PC-9 (cell line): Measurements from ENCODE around the gene CNTNAP2. TPM values are rescaled to one million over a fixed set of nuclear protein-coding genes. Genes with fewer than 3 reads are reported as not detected.

ENCODE experiments used
- BruUV-seq: library from RNA; stranded (reverse); fragments of 400-500 nt; replicated peaks from 2 replicates; lab custom pipeline; 2021; lab: Mats Ljungman, UMichigan
- CTCF ChIA-PET: fragments of 300-600 bp; sonication (Branson Sonifier 250); formaldehyde crosslinking; loops from one replicate; lab custom pipeline; 2022; ENCODE audit warnings: antibody characterized with exemption; lab: Charles Lee
- POLR2A ChIA-PET: fragments of 300-600 bp; sonication (Branson Sonifier 250); formaldehyde crosslinking; loops from one replicate; lab custom pipeline; 2022; ENCODE audit warnings: antibody characterized with exemption; ENCODE audit not compliant: unreplicated experiment; lab: Charles Lee
- DNase-seq, 2 experiments: peaks; one replicate each; pipeline versions ENCODE4 v3.0.0 to v3.0.0-alpha.2; 2015 to 2022; ENCODE audit warnings: mixed read lengths in 1 of 2
- H2AFZ ChIP-seq: fragments of 200-600 bp; sonication (generic); 2 replicates; pipeline ENCODE4 v1.8.1; 2017; ENCODE audit warnings: antibody characterized with exemption
- H3F3A ChIP-seq: fragments of 200-600 bp; sonication (generic); 2 replicates; pipeline ENCODE4 v1.8.1; 2017; ENCODE audit warnings: antibody characterized with exemption, mild to moderate bottlenecking, low read depth; ENCODE audit not compliant: insufficient read depth
- H3K27ac ChIP-seq: fragments of 200-600 bp; sonication (generic); 2 replicates; pipeline ENCODE4 v1.6.1; 2016; ENCODE audit warnings: mixed run types
- H3K27me3 ChIP-seq: fragments of 200-600 bp; sonication (generic); 2 replicates; pipeline ENCODE4 v1.6.1; 2016; ENCODE audit warnings: low read depth, mixed run types; ENCODE audit not compliant: insufficient read depth
- H3K36me3 ChIP-seq: fragments of 200-600 bp; sonication (generic); 2 replicates; pipeline ENCODE4 v1.6.1; 2016; ENCODE audit warnings: low read depth, mixed run types
- H3K4me1 ChIP-seq: fragments of 200-600 bp; sonication (generic); replicated peaks from 2 replicates; pipeline ENCODE4 v1.6.1; 2016; ENCODE audit warnings: mixed run types; ENCODE audit not compliant: insufficient read depth
- H3K4me2 ChIP-seq: fragments of 200-600 bp; sonication (generic); 2 replicates; pipeline ENCODE4 v1.6.1; 2017; ENCODE audit warnings: mixed run types
- H3K4me3 ChIP-seq: fragments of 200-600 bp; sonication (generic); 2 replicates; pipeline ENCODE4 v1.6.1; 2016; ENCODE audit warnings: mixed run types
- H3K79me2 ChIP-seq: fragments of 200-600 bp; sonication (generic); 2 replicates; pipeline ENCODE4 v1.6.1; 2017; ENCODE audit warnings: low read depth, mixed run types
- H3K9me2 ChIP-seq: fragments of 200-600 bp; sonication (generic); 2 replicates; pipeline ENCODE4 v1.8.1; 2017; ENCODE audit warnings: mild to moderate bottlenecking; ENCODE audit not compliant: insufficient read depth
- H3K9me3 ChIP-seq: fragments of 200-600 bp; sonication (generic); 2 replicates; pipeline ENCODE4 v1.8.1; 2016; ENCODE audit warnings: low read depth; ENCODE audit not compliant: insufficient read depth
- H4K20me1 ChIP-seq: fragments of 200-600 bp; sonication (generic); 2 replicates; pipeline ENCODE4 v1.8.1; 2017; ENCODE audit not compliant: insufficient read depth
- EZH2 ChIP-seq: fragments of 200-600 bp; sonication (generic); IDR thresholded peaks from 2 replicates; pipeline ENCODE4 v1.8.0; 2017; ENCODE audit warnings: antibody characterized with exemption, low read depth
- intact Hi-C: fragments of 100-400 bp; cut with micrococcal nuclease; formaldehyde crosslinking; loops from one replicate; pipeline ENCODE4 v1.10.0; 2022; ENCODE audit not compliant: unreplicated experiment
- total RNA-seq: library from RNA; stranded (reverse); gene quantifications from 2 replicates; pipeline ENCODE4 v1.2.3, GENCODE V29; 2021
- TF ChIP-seq, protein P1 (sequence below): fragments of 200-600 bp; sonication (generic); conservative IDR thresholded peaks from 2 replicates; pipeline ENCODE4 v1.6.1; 2017; ENCODE audit warnings: mixed run types, antibody characterized with exemption, mild to moderate bottlenecking, moderate library complexity

The CNTNAP2 gene
- total RNA-seq, 1 experiment from 2014 or later: not detected

DNA sequence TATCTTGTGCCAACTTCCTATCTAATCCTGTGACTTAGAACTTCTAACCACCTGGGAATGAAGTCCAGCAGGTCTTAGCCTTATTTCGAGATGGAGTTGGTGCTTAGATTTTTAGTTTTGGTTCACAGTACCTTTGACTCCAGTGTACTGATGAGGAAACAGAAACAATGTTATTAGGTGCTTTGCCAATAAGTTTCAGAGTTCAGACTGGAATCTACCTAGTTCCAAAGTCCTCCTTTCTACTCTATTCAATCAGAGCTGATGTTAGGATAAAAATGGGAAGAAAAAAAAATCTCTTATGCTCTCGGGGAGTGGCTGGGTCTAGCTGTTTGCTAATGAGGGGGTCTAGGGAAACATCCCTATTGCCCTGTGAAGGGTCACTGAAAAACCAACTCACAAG is 1867.7 kb downstream of the CNTNAP2 start:
- H3K27me3 ChIP-seq: no peaks in the 10 kb centered on the region
- H4K20me1 ChIP-seq: no peaks in the 10 kb centered on the region
- no peaks in the 10 kb centered on the region for H3K79me2 ChIP-seq
- no peaks in the 10 kb centered on the region for H3K36me3 ChIP-seq
- no peaks in the 10 kb centered on the region; the same call in 1 of the 2 replicates for H3K9me2 ChIP-seq
- intact Hi-C loops: no loop called here
- H3F3A ChIP-seq: no peaks in the 10 kb centered on the region
- H3K27ac ChIP-seq: no peak overlapping the region
- TF ChIP-seq, protein P1, sequence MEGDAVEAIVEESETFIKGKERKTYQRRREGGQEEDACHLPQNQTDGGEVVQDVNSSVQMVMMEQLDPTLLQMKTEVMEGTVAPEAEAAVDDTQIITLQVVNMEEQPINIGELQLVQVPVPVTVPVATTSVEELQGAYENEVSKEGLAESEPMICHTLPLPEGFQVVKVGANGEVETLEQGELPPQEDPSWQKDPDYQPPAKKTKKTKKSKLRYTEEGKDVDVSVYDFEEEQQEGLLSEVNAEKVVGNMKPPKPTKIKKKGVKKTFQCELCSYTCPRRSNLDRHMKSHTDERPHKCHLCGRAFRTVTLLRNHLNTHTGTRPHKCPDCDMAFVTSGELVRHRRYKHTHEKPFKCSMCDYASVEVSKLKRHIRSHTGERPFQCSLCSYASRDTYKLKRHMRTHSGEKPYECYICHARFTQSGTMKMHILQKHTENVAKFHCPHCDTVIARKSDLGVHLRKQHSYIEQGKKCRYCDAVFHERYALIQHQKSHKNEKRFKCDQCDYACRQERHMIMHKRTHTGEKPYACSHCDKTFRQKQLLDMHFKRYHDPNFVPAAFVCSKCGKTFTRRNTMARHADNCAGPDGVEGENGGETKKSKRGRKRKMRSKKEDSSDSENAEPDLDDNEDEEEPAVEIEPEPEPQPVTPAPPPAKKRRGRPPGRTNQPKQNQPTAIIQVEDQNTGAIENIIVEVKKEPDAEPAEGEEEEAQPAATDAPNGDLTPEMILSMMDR: no peak
- TF ChIP-seq EZH2: no peak
- no TSS peak for BruUV-seq
- H2AFZ ChIP-seq: no peak overlapping the region
- H3K9me3 ChIP-seq: no peaks in the 10 kb centered on the region
- DNase-seq: no peak
- POLR2A ChIA-PET: no interaction called here
- H3K4me2 ChIP-seq: no peak overlapping the region
- CTCF ChIA-PET: no interaction called here
- no peak overlapping the region for H3K4me3 ChIP-seq
- H3K4me1 ChIP-seq: no peaks in the 10 kb centered on the region

DNA sequence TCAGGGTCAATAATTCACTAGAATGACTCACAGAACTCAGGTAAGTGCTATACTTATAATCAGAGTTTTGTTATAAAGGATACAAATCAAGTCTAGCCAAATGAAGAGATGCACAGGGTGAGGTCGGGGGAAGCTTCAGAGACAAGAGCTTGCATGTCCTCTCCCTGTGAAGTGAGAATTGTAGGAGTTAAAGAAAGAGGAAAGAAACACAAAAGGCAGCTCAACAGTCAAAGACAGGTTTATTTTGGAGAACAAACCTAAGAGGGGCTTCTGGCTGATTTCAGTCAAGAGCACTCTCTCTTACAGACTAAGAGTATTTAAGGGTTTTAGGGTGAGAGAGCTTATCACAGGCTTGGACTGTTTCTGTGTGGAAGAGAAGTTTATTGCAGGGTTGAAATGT is 1873.5 kb downstream of the CNTNAP2 start:
- Histone ChIP-seq H4K20me1 (no peaks in the 10 kb centered on the region), H3K9me2 (no peaks in the 10 kb centered on the region), H3F3A (no peaks in the 10 kb centered on the region), H3K4me3 (no peak overlapping the region), H3K27me3 (no peaks in the 10 kb centered on the region), H3K4me2 (no peak overlapping the region), H3K4me1 (no peaks in the 10 kb centered on the region), H3K9me3 (no peaks in the 10 kb centered on the region), H2AFZ (no peak overlapping the region), H3K79me2 (no peaks in the 10 kb centered on the region), H3K36me3 (no peaks in the 10 kb centered on the region), H3K27ac (no peak overlapping the region)
- BruUV-seq: no TSS peak
- intact Hi-C loops: no loop called here
- ChIA-PET CTCF (no interaction called here), POLR2A (no interaction called here)
- DNase-seq: no peak
- TF ChIP-seq, protein P1: no peak
- no peak for TF ChIP-seq EZH2

DNA sequence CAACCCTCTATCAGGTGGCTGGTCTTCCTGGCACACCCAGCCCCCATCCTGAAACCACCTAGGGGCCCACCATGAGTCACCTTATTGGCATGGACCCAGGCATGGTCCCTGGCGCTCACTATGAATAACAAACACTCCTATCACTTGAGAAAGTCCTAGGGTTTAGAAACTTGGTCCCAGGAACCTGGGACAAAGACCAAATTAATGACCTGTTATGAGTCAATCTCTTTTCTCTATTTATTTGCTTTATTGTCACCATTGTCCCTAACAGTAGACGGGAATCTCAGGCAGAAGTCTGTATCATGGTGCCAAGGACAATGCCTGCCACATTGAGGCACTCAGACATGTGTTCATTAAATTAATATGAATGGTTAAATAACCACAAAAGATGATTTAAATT is 1874.3 kb downstream of the CNTNAP2 start:
- Histone ChIP-seq H3K4me3 (no peak overlapping the region), H3K4me1 (no peaks in the 10 kb centered on the region), H2AFZ (no peak overlapping the region), H3F3A (no peaks in the 10 kb centered on the region), H3K79me2 (no peaks in the 10 kb centered on the region), H3K9me3 (no peaks in the 10 kb centered on the region), H3K9me2 (no peaks in the 10 kb centered on the region), H3K27ac (no peak overlapping the region), H3K4me2 (no peak overlapping the region), H4K20me1 (no peaks in the 10 kb centered on the region), H3K27me3 (no peaks in the 10 kb centered on the region), H3K36me3 (no peaks in the 10 kb centered on the region)
- DNase-seq: no peak
- ChIA-PET POLR2A (no interaction called here), CTCF (no interaction called here)
- no TSS peak for BruUV-seq
- intact Hi-C loops: no loop called here
- no peak for TF ChIP-seq EZH2
- TF ChIP-seq, protein P1: no peak
